Left ventricle myocardium inferior (tissue), 1 donor: ENCODE results near the gene MICALL1. TPM values are rescaled to one million over a fixed set of nuclear protein-coding genes. Genes with fewer than 3 reads are reported as not detected.

Experiments
- DNase-seq: peaks from one replicate; pipeline ENCODE4 v3.0.0-alpha.2; 2020
- H3K27ac ChIP-seq: fragments of 200-600 bp; replicated peaks from 2 replicates; pipeline ENCODE4 v1.8.0; 2021
- H3K27me3 ChIP-seq: fragments of 200-600 bp; 2 replicates; pipeline ENCODE4 v1.8.0; 2021; ENCODE audit warnings: low read depth
- H3K36me3 ChIP-seq: fragments of 200-600 bp; 2 replicates; pipeline ENCODE4 v1.8.0; 2021
- H3K4me1 ChIP-seq: fragments of 200-600 bp; 2 replicates; pipeline ENCODE4 v1.8.0; 2021
- H3K4me3 ChIP-seq: fragments of 200-600 bp; 2 replicates; pipeline ENCODE4 v1.8.0; 2021; ENCODE audit warnings: mild to moderate bottlenecking, moderate library complexity
- H3K9me3 ChIP-seq: fragments of 200-600 bp; replicated peaks from 2 replicates; pipeline ENCODE4 v1.8.0; 2021
- intact Hi-C: fragments of 100-400 bp; cut with micrococcal nuclease; formaldehyde crosslinking; loops from one replicate; pipeline ENCODE4 v1.11.0; 2022
- total RNA-seq: library from RNA; stranded (reverse); fragmentation: NEBNext Ultra II Directional; extraction: Animal tissue kit (Norgen Biotek cat#: 25700); gene quantifications from one replicate; pipeline ENCODE4 v1.2.1, GENCODE V29; 2021
- TF ChIP-seq, protein P1 (sequence below): fragments of 200-600 bp; IDR thresholded peaks from 2 replicates; pipeline ENCODE4 v1.8.0; 2021; ENCODE audit warnings: antibody characterized with exemption, mild to moderate bottlenecking, borderline replicate concordance
- donor health status: DM: no; HTN: yes; CAD: no; lungs with severe emphysema.

Gene MICALL1
- total RNA-seq, 1 donor from 2014 or later, result 14.8 TPM

DNA sequence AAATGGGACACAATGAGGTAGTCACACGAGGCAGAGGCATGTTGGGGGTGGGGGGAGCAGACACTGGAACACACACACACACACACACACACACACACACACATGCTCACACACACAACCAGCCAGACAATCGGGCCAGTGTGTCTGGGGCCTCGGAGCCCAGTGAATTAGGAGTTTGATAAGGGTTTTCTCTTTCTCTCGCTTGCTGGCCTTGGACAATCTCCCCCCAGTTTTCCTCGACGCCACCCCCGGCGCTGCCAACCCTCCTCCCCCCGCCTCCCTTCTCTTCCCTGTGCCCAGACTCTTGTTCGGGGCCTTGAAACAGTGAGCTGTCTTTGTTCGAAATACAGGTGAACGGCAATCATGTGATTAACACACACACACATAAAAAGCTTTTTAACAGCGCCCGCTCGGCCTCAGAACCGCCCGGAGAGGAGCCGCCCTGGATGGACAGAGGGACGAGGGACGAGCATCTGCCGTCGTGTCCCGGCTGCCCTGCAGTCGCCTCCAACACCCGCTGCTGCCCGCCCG, 79.7 kb downstream of the MICALL1 start:
- Histone ChIP-seq H3K36me3 (peaks cover 4% of the 10 kb centered on the region), H3K9me3 (no peaks in the 10 kb centered on the region), H3K27ac (peak overlapping the region; percentile 23), H3K27me3 (no peaks in the 10 kb centered on the region), H3K4me3 (peak overlapping the region; percentile 23), H3K4me1 (peaks cover 20% of the 10 kb centered on the region)
- intact Hi-C loops, result no loop called here
- TF ChIP-seq, protein P1, sequence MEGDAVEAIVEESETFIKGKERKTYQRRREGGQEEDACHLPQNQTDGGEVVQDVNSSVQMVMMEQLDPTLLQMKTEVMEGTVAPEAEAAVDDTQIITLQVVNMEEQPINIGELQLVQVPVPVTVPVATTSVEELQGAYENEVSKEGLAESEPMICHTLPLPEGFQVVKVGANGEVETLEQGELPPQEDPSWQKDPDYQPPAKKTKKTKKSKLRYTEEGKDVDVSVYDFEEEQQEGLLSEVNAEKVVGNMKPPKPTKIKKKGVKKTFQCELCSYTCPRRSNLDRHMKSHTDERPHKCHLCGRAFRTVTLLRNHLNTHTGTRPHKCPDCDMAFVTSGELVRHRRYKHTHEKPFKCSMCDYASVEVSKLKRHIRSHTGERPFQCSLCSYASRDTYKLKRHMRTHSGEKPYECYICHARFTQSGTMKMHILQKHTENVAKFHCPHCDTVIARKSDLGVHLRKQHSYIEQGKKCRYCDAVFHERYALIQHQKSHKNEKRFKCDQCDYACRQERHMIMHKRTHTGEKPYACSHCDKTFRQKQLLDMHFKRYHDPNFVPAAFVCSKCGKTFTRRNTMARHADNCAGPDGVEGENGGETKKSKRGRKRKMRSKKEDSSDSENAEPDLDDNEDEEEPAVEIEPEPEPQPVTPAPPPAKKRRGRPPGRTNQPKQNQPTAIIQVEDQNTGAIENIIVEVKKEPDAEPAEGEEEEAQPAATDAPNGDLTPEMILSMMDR, result no peak
- no peak for DNase-seq

DNA sequence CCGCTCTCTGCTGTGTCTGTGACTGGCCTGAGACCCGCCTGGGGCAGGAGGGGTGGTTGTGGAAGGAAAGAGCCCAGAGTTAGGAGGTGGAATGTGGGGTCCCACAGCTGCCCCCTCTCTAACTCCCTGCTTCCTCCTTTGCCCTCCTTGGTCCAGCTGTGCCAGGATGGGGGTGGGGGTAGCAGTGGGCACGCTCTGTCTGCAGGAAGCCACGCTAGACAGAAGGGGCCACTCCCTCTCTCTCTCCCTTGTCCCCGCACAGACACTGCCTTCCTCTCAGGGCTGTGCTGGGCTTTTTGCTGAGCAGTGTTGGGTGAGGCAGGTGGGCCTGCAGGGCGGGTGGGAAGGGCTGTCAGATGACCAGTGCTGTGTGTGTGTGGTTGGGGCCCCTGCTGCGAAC, 80.3 kb downstream of the MICALL1 start:
- Histone ChIP-seq H3K4me1 (peaks cover 14% of the 10 kb centered on the region), H3K36me3 (peaks cover 4% of the 10 kb centered on the region), H3K27ac (peak overlapping the region; percentile 23), H3K27me3 (no peaks in the 10 kb centered on the region), H3K9me3 (no peaks in the 10 kb centered on the region), H3K4me3 (peak overlapping the region; percentile 23)
- TF ChIP-seq, protein P1, result no peak
- DNase-seq, result no peak
- intact Hi-C loops, result no loop called here

DNA sequence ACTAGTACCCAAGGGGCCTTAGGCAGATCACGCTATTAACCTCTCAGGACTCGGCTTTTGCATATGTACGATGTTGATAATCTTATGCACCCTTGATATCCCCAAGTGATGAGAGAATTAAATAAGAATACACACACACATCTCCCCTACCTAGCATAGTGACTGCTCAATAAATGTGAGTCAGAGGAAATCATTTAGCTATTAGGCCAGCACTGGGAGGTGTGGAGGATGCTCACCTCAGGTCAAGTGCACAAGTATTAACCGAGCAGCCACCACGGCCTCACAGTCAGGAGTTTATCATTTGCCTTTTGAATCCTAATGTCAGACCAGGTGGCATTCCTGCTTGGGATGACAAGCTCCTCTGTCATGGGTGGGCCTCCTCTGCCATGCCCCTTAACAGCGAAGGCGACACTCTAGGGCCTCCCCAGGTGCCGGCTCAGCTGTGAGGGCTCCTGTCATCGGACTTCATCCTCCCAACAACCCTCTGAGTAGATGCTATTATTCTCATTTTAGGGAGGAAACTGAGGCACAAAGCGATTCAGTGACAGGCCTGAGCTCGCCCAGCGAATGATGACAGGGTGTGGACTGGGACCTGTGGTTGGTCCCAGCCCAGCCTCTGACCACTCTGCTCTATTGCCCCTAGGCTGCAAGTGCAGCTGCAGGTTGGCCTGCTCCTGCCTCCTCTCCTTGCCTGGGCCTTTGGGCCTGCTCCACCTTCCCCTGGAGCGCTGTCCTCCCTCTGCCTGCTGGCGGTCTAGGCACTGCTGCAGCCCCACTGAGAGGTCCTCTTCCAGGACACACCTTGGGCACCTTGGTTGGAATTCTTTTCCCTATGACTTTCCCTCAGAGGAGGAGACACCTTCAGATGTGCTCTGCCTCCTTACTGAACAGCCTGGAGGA, 83.3 kb downstream of the MICALL1 start:
- Histone ChIP-seq H3K4me3 (no peak overlapping the region), H3K27ac (no peak overlapping the region), H3K27me3 (no peaks in the 10 kb centered on the region), H3K9me3 (no peaks in the 10 kb centered on the region), H3K36me3 (peaks cover 4% of the 10 kb centered on the region), H3K4me1 (peaks cover 9% of the 10 kb centered on the region)
- TF ChIP-seq, protein P1, result no peak
- no peak for DNase-seq
- intact Hi-C loops, result no loop called here

DNA sequence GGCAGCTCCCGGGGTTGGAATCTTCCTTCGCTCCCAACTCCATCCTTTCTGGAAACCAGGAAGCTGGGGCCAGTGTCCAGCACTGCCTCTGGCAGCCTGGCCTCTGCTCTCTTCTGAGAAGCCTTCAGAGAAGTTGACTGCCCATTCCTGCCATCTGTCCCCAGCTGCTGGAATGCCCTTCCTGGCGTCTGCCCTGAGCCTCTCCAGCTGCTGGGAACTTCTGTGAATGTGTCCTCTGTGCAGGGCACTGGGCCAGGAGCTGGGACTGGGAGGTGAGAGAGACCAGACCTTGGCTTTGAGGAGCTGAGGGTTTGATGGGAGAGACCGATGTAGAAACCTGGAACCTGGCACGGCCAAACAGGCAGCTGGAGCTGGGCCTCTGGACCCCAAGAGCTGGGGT, 84.2 kb downstream of the MICALL1 start:
- H3K4me1 ChIP-seq, result peaks cover 9% of the 10 kb centered on the region
- no peak overlapping the region for H3K4me3 ChIP-seq
- H3K27ac ChIP-seq, result no peak overlapping the region
- TF ChIP-seq, protein P1, result no peak
- no peaks in the 10 kb centered on the region for H3K27me3 ChIP-seq
- no peaks in the 10 kb centered on the region for H3K9me3 ChIP-seq
- intact Hi-C loops, result no loop called here
- peak; percentile 46 for DNase-seq
- H3K36me3 ChIP-seq, result peaks cover 4% of the 10 kb centered on the region

DNA sequence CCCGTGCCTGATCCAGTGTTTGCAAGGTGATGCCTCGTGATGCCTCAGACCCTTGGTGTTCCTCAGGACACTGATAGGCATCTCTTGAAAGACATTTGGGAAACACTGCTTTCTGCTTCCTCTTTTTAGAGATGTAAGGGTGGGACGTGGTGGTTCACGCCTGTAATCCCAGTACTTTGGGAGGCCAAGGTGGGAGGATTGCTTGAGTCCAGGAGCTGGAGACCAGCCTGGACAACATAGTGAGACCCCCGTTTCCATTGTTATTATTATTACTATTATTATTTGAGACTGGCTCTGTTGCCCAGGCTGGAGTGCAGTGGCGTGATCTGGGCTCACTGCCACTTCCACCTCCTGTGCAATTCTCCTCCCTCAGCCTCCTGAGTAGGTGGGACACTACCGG, 84.8 kb downstream of the MICALL1 start:
- no peaks in the 10 kb centered on the region for H3K27me3 ChIP-seq
- H3K36me3 ChIP-seq, result peaks cover 4% of the 10 kb centered on the region
- no peaks in the 10 kb centered on the region for H3K9me3 ChIP-seq
- intact Hi-C loops, result no loop called here
- H3K27ac ChIP-seq, result no peak overlapping the region
- peaks cover 13% of the 10 kb centered on the region for H3K4me1 ChIP-seq
- no peak overlapping the region for H3K4me3 ChIP-seq
- TF ChIP-seq, protein P1, result no peak
- no peak for DNase-seq
